CD4-positive, alpha-beta T cell treated with Interleukin-6 for 4 hours (primary cell): Measurements from ENCODE around the gene OR51A4.
"Not testable (repeated sequence)": the region's sequence is repeated elsewhere in the genome, so short reads cannot be mapped to it uniquely, and the experiment has no call there.

Experiments used
- DNase-seq: peaks from one replicate; pipeline ENCODE4 v3.0.0-alpha.2; 2020; ENCODE audit warnings: mixed read lengths

OR51A4 gene, protein sequence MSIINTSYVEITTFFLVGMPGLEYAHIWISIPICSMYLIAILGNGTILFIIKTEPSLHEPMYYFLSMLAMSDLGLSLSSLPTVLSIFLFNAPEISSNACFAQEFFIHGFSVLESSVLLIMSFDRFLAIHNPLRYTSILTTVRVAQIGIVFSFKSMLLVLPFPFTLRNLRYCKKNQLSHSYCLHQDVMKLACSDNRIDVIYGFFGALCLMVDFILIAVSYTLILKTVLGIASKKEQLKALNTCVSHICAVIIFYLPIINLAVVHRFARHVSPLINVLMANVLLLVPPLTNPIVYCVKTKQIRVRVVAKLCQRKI

DNA sequence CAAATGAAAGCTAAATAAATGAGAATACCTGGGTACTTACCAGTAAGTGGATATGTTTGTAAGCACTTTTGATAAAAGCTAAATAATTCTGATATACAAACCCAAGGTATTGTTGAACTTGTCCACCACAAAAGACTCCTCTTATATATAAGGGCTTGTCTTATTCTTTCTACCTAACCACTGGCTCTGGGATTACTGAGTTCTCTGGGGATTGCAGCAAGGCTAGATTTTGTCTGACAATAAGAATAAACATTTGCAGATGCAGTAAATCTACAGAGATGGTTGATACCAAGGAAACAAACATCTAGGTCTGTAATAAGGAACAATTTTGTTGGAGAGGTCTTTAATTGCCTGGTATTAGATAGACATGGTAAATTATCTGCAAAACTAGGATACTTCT, at the start of gene OR51A4:
OR51A4 (minus strand) TSS at position 101 of the 400 bp plus-strand sequence. CDS start 505 bp downstream, outside the sequence.
- no peak for DNase-seq

DNA sequence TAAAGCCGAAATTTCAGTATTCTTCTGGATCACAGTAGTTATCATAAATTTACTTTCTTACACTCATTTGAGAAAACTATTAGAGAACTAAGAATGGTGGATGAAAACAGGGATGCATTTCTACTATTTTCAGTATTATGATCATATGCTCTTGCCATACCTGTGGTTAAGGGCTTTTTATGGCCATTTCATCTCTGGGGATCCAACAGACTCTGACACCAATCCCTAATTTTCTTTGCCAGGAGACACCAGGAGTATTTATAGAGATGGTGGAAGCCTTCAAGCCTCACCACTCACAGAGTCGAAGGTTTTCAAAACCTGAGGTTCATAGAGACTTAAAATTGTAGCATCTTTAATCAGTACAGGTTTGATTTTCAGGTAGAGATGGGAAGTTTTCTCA, 47.1 kb upstream of the OR51A4 start, which contains the start of gene OR51L1:
OR51L1 (plus strand) TSS at position 301 of the 400 bp plus-strand sequence. CDS start 4,132 bp downstream, outside the sequence.
- no peak for DNase-seq

DNA sequence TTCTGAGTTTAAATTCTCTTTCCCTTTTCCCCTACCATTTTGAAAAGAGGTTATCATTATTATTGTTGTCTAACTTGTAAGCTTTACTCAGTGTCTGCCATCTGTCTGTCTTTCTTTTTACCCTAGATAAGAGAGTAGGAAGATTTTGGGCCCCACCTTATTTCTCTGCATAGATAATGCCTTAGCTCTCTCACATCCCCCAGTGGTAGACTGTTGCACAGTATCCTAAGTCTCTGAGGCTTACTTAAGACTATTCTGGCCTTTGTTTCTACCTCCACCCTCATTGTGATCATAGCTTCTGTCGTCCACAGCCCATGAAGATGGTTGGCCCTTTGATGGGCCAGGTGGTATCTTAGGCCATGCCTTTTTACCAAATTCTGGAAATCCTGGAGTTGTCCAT, 43.7 kb upstream of the OR51A4 start:
- DNase-seq = no peak

DNA sequence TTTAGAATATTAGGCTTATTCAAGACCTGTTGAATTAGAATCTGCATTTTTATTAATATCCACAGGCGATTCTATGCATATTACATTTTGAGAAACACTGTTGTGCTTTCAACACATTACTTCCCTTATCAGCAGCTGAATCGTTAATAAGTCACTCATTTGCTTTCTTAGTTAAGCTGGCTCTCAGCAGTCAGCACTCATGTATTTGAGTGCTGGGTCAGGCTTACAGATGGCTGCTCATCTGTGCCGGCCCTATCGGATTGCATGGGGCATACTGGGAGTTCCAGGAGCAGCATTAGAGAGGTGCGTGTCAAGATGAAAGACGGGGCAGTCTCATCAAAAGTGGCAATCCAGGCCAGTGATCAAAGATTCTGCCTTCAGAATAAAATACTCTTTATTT, 36.4 kb upstream of the OR51A4 start:
- no peak for DNase-seq

DNA sequence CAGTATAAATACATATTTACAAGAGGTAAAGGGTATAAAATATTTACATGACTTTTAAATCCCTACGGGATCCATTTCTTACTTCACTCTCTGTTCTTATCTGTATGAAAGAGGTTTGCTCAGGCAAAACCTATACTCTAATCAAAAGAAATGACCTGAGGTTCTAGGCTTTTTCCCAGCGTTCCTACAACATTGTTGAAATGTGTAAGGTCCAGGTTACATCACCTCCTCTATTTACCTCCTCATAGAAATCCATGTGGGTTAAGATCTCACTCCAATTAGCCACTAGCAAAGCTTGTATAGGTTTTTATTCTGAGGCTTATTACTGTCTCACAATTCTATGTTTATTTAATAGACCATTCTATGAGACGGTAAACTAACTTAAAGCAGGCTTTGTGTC, 35.3 kb upstream of the OR51A4 start:
- DNase-seq = no peak

DNA sequence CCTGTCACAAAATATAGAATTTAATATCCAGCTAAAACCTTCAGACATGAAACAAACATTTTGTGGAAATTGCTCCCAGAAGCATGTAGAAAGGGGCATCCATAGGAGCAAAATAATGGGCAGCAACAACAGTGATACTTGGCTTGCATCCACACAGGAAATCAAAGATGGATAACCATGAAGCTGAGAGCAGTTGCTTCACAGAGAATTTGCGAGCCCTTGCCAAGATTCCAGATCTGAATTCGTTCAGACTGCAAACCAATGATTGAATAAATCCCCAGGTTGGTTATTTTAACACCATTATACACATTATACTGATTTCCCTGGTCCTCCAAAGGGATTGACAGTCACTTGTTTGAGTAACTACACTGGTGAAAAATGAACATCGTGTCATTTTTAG, 31.6 kb upstream of the OR51A4 start:
- no peak for DNase-seq

DNA sequence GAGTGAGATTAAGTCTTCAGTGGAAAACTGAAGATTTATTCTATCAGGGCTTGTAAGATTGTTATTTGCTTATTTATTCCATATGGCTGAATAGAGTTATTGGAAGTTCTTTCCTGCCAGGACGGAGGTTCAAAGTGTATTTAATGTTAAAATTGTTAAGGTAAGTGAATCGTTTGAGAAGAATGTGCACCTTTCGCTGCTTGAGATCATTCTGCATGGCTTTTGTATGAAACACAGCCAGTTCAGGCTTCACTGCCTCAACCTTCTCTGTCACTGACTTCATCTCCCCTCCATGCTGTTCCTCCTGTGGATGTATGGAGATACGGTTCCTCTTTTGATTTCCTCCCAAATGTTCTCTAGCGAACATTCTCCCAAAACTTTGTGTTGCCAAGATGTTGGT, 28.0 kb upstream of the OR51A4 start:
- no peak for DNase-seq

DNA sequence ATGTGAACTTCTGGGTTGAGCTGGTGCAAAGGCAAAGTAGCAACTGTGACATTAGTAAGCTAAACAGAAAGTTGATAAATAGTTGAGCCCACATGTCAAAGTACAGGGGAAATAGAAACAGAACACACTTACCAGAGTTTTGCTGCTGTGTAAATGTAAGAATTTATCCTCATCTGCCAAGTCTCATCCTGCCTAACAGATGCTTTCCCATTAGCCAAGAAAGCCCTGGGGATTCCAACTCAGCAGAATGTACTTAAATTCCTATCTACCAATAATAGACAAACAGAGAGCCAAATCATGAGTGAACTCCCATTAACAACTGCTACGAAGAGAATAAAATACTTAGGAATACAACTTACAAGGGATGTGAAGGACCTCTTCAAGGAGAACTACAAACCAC, 15.4 kb upstream of the OR51A4 start:
- no peak for DNase-seq

DNA sequence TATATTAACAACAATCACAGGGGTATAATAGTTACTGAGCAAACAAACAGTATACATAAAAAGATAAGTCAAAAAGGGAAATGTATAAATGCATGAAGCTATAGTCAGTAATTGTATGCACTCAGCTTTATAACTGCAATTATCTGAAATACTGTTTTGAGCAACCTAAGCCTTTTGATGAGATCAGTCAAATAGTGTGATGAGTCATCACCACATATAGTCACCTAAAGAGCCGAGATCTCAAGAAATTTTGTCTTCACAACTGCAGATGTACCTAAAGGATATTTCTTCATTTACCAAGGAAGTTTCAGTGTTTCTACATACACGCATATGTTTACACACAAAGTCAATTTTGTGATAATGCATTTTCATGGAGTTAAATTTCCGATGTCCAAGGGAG, 13.5 kb upstream of the OR51A4 start:
- no peak for DNase-seq

DNA sequence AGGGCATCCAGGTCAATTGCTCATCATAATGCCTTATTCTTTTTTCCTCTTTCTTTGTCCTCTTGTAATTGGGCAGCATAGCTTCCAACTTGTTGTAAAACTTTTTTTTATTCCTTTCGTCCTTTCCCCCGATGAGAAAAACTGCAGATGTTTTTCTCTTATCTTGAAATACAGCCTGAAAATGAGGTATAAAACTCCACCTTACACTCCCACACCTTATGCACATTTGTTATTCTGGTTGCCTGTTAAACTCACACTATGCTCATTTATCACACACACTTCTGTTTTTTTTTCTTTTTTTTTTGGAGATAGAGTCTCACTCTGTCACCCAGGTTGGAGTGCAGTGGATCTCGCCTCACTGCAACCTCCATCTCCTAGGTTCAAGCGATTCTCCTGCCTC, 10.0 kb upstream of the OR51A4 start:
- DNase-seq = no peak

DNA sequence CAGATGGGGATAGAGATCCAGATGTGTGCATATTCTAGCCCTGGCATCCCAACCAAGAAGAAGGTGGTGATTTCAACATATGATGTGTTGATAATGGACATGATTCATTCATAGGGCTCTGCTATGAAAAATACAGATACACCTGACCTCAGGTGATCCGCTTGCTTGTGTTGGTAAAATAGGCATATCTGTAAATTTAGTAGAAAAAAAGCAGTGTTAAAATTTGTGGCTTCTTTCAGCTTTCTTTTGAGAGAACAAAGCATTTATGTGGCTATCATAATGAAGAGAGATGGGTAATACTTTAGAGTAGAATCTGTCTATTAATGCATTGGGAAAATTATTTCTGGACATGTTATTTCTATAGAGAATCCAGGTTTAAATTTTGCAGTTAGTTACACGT, 8.2 kb upstream of the OR51A4 start, which contains the start of gene OR51A2:
OR51A2 (minus strand) TSS at position 101 of the 400 bp plus-strand sequence; CDS start at position 101, 0 bp downstream.
- DNase-seq = not testable (repeated sequence)

DNA sequence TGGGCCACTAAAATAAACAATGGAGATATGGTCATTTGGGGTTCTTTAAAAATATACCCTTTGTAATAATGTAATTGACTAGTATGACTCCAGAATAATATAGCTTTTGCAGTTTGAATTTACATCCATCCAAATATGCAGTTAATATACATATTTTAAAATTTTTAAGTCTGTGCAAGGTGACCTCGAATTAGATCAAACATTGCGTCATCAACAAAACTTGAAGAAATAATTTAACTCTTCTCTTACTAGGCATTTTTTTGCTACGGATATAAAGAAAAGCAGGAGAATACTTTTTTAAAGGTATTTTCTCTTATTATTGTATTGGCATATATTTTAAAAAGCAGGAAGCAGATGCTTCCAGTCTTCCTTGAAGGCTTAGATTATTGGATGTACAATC, 10.7 kb downstream of the OR51A4 start:
- DNase-seq = no peak

DNA sequence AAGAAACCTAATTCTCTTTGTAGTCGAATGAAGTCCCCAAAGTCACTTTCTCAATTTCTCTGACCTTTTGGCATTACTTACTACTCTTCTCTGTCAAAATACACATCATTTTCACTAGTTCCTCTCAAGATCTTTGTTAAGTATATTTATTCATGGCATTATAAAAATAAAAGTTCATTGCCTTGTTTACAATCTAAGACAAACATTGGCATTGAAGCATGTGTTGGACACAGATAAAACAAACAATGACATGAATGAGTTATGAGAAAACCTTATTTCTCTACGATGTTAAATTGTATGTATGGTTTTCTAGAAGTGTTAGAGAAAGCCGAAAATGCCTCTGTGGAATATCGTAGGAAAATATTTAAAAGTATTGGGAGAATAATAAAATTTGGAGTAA, 14.7 kb downstream of the OR51A4 start:
- no peak for DNase-seq

DNA sequence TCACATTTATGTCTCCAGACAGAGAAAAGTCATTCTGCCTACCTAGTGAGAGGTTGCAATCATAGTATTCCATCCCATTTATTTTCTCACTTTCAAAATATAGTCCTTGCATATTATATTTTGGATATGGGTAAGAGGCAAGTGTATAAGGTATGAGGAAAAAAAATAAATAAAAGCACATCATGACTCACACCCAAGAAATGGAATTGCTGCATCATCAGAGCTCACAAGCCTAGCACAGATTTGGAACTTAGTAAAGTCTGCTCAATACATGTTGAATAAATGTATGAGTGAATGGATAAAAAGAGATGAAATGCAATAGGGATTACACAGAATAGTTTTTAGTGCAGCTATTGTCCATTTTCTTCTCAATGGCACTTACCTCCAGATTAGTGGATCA, 20.8 kb downstream of the OR51A4 start:
- no peak for DNase-seq

DNA sequence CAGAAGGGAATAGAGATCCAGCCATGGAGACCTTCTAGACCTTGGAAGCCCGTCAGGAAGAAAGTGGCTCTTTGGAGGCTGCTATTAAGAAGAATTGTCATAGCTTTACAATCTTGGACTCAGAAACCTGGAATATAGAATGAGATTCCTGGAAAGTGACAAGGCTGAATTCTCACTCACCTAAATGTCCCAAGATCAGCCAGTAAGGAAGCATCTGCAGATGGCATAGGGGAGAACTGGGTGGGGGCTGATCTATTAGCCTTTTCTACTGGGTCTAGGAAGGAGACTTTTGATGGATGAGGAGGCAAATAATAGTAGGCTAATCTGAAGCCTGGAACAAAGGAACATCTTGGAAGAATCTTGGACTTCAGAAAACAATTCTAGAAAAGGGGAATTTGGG, 23.2 kb downstream of the OR51A4 start, which contains the start of gene OR51G1:
OR51G1 (minus strand) TSS at position 101 of the 400 bp plus-strand sequence; CDS start at position 101, 0 bp downstream.
- DNase-seq = no peak

DNA sequence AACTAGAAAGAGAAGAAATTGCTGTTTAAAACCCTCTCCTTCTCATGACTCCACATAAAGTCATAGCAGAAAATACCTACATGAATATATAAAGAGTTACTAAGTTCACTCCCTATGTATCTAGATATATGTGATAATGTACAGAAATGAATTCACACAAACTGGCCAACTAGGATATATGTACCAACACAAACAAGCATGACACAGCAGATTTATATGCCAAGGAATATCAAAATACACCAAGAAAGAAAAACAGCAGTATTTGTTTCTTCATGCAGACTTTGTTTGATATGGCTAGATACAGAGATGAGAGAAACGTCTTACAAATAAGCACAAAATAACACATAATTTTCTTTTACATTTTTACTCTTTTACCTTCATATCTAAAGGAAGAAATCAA, 25.1 kb downstream of the OR51A4 start:
- no peak for DNase-seq

DNA sequence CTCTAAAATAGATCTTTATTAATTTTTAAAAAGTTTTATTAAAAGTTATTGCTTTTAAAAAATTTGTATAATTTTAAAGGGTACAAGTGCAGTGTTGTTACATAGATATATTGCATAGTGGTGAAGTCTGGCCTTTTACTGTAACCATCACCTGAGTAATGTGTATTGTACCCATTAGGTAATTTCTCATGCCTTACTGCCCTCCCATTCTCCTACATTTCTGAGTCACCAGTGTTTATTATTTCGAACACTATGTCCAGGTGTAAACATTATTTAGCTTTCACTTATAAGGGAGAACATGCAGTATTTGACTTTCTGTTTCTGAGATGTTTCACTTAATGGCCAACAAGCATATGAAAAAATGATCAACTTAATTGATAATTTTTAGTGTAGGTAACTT, 25.6 kb downstream of the OR51A4 start:
- DNase-seq = no peak

DNA sequence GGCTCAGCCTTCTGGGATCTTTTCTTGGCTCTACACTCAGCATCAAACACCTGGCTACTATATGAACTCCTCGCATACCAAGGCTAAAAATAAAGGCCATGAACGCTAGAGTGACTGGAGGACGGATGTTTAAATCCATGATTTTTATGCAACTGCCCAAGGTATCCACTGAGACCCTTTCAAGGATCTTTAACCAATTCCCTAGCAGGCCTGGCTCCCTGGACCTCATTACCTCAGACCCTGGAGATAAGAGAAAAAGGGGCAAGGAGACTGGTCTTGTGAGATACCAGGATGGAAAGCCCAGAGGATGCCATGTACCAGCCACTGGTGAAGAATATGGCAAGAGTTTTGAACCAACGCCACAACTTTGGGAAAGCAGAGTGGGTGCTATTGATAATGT, 28.2 kb downstream of the OR51A4 start, which contains the start of gene OR51G2:
OR51G2 (minus strand) TSS at position 101 of the 400 bp plus-strand sequence. CDS start 3,687 bp downstream, outside the sequence.
- no peak for DNase-seq

DNA sequence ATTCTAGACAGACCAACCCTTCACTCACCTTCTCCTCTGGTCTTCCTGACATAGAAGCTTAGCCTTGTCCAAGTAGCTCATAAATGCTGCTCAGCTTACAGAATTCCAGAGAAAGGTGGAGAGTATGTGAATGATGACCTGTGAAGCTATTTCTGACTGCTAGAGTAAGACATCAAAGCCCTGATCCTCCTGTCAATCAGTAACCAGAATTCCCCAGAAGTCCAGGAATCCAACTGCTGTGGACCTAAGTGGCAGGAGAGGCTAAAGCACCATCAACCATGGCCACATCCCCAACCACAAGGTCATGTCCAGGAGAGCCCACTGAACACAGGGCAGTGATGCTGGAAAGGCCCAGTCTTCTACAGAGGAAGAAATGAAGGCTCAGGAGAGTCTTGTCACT, 30.8 kb downstream of the OR51A4 start:
- DNase-seq = no peak

DNA sequence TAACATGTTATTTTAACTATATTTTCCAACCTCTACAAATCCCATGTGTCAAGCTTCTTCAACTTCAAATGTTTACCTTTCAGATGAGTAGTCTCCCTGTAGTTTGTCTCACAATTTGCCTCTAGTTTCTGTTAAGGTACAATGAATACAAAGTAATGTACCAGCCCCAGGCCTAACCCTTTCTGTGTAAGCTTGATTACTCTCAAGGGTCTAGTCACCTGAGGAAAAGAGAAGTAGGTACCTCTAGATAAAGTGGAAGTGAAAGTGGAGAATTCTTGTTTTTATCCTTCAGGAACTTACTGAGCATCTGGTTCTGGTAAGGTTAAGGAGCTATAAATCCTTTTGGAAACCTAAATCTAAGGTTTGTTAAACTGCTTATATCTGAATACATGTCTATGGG, 43.9 kb downstream of the OR51A4 start, which contains the start of gene OR51A7:
OR51A7 (plus strand) TSS at position 300 of the 400 bp plus-strand sequence. CDS start 3,587 bp downstream, outside the sequence.
- DNase-seq = no peak
